ENCODE data around the gene PHC3.
A peak's percentile ranks its signal among the peaks of the same experiment; 100 is the strongest.

PHC3 gene

DNA sequence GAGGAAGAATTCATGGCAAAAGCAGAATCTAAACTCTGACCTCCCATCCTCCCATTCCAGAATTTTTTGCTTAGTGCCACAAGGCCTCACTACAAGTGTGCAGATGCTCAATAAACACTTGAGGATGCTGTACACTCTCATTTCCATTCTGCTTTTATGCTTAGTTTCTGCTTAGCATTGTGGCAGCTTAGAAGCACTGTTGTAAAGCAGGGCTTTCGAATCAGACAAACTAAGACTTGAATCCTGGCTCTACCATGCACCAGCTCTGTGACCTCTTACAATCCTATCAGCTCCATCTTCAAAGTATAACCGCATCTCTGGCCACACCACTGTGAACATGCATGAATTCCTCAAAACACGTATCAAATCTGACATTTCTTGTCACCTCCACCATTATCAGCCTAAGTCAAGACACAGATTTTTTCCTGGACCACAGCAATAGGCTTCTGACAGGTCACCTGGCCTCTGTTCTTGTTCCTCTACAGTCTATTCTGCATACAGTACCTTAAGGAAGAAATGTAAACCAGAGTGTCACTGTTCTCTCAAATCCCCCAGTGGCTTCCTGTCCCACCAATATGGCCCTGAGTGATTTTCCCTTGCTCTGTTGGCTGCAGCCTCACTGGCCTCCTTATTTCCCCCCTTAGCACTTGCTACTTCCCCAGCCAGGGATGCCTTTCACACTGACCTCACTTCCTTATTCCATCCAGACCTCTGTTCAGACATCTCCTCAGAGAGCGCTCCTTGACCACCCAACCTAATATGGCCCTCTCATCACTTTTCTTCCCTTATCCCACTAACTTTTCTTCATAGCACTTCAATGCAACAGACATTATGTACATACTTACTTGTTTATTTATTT lies 8.1 kb upstream of the PHC3 start:
- FAIRE-seq (no peak), DNase-seq (ENCODE audit: insufficient read length, low spot score) (no peak)

DNA sequence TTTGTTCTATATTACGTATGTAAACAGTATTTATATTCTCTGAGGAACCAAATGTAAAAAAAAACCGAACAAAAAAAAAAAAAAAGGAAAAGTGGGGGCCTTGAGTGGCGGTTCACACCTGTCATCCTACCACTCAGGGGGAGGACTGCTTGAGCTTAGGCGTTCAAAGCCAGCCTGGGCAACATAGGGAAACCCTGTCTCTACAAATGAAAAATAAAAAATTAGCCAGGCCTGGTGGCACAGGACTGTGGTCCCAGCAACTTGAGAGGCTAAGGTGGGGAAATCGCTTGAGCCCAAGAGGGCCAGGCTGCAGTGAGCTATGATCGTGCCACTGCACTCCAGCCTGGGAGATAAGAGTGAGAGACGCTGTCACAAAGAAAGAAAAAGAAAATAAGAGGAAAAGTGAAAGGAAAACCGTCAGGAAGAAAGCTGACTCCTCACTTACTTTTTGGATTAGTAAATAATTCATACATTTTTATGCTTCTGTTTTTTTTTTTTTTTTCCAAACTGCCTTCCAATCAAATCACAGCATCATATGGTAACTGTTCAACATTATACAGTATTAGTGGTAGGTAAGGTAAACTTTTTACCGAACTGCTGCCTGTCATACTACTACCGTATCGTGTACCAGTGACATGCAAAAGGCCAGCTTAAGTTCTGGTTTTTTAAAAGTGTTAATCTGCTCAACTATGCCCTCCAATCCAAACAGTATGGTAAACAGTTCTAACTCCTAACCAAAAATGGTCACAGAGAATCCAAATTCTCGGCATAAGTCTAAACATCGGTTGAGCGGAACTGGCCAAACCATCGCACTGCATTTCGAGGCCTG lies 1.2 kb downstream of the PHC3 start:
- FAIRE-seq (no peak), DNase-seq (ENCODE audit: insufficient read length, low spot score) (no peak)

DNA sequence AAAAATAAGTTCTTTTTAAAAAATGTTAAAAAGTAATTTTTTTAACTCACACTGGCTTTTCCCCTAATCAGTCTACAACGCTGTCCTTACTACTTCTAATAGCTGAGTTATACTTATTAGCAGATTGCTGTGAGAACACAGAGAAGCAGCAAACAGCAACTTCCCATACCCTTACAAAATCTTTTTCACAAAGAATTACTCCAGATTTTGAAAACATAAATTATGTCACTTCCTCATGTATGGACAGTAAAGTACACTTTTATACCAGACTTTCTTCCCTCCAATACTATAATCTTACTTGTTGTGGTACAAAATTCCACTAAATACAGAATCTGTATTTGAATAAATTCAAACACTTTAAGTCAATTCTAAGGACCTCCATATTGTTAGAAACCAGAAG lies 2.1 kb downstream of the PHC3 start:
- DNase-seq (ENCODE audit: insufficient read length, low spot score) = no peak
- FAIRE-seq = no peak

DNA sequence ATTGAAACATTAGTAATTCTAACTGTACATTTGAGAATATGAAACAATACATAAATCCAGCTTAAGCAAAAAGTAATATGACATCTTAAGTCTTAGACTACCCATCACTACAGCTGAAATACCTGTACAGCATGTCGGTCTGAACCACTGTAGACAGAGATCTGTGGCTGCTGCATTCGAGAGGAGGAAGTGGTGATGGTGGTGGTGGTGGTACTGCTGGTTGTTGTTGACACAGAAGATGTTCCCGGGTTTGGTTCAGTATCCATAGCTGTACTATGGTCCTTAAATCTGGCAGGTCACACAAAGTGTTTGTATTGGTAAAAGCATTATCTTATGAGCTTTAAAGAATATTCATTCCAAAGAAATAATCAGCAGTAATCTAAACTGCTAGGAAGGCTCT lies 2.9 kb downstream of the PHC3 start:
- FAIRE-seq (no peak), DNase-seq (ENCODE audit: insufficient read length, low spot score) (no peak)

DNA sequence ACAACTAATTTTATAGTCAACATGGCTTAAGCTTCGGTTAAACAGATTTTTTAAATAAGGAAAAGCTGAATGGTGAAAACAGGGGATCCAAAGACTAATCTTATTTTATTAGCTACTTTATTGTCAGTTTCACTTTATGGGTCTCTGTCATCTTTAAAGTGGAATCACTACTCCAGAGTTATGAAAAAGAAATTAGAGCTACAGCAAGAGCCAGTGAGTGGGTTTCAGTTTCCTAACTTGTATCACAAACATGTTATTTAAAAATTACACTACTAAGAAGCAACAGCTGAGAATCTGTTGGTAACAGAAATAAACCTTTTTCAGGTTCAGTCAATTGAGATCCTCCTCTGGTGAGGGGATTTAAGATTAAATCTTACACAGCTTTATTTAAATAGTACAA lies 10.0 kb downstream of the PHC3 start:
- DNase-seq (ENCODE audit: insufficient read length, low spot score) = no peak

DNA sequence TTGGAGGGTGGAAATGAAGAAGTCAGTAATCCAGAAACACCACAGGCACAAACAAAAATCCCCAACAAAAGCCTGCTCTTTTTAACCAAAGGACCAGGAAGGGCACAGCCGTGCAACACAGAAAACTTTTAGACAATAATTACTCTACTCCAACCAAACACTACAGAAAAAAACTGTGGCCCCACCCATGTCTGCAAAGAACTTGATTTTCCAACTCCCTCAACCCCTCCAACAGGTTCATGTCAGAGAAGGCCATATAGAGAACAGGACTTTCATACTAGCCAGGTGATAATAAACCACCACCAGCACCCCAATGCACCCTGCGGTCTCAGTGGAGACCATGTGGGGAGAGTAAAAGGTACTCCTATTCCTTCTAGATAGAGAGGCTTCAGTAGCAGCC lies 16.8 kb downstream of the PHC3 start:
- FAIRE-seq = no peak
- no peak for DNase-seq (ENCODE audit: insufficient read length, low spot score)

More for the DNA sequence above, 10.0 kb downstream of the PHC3 start:
- FAIRE-seq = no peak

DNA sequence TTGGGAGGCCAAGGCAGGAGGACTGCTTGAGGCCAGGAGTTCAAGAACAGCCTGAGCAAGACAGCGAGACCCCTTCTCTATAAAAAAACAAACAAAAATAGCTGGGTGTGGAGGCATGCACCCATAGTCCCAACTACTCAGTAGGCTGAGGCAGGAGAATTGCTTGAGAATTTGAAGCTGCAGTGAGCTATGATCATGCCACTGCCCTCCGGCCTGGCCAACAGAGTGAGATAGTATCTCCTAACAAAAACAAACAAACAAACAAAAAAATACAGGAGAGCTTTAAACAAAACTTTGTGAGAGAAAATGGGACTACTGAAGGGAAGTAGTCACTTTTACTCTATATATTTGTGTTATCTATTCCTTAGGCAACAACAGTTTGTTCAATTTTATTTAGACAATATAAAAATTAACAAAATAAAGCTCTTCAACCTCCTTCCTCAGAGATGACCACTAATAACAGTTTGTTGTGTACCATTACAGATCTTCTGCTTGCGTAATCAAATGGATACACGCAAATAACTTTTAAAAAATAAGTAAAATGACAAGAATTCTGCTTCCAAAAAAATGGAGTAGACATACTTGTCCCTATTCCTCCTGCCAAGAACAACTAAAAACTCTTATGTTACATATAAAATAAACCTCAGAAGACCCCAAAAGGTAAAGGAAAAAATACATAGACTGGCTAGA lies 17.4 kb downstream of the PHC3 start:
- FAIRE-seq (no peak), DNase-seq (ENCODE audit: insufficient read length, low spot score) (no peak)

DNA sequence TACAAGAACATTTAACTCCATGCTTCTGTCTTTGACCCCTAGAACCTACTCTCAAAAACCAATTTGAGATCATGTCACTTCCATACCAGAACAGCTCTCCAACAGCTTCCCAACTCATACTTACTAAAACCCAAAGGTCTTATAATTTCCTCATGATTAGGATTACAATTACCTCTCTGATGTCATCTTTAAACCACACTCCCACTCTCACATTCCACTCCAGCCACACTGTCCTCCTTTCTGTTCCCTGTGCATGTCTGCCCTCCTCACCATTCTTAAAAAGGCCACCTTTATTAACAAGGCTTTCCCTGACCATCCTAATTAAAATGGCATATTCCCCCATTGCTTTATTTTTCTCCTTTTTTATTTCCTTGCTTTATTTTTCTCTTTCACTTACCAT lies 18.9 kb downstream of the PHC3 start:
- FAIRE-seq (no peak), DNase-seq (ENCODE audit: insufficient read length, low spot score) (no peak)

DNA sequence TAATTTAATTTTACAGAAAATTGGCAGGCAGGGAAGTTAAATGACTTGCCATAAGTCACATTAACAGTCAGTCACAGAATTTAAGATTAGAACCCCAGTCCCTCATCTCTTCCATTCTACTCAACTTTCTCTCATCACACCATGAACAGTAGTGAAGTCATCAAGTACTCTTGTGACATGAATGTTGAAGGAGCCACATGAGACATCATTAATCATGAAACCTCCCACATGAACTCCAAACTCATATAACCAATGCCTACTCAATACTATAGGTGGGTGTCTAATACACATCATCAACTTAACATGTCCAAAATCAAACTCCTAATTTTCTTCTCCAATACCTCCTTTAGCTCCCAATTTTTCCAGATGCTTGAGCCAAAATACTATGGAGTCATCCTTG lies 19.5 kb downstream of the PHC3 start:
- DNase-seq (ENCODE audit: insufficient read length, low spot score) (no peak), FAIRE-seq (no peak)

DNA sequence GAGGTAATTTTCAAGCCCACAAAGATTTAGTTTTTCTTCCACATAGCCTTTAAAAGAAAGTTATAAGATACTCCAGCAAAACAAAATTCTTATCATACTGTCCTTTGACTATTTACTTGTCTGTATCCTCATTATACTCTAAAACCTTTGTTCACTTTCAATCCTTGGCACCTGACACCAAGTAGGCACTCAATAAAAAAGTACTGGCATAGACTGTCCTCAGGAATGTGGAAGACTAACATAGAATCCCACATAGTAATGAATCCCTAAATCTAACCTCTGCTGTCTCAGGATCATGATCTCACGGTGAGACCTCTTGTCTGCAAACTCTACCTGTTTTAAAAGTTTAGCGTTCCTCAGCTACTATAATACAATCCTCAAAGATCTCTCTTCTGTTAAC lies 21.6 kb downstream of the PHC3 start:
- DNase-seq (ENCODE audit: insufficient read length, low spot score) (no peak), FAIRE-seq (no peak)

DNA sequence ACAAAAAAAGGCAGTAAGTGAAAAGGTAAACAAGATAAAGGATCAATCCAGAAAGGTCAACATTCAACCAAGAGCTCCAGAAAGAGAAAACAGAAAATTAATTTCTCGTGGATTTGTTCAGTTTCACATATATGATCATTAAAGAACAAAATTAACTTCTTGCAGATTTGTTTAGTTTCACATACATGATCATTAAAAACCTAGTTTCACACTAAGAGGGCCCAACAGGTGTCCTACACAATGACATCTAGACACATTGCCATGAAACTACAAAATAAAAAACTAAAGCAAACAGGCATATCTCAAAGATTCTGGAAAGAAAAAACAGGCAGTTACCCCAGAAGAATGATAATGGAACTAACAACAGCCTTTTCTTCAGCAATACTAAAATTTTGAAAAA lies 22.1 kb downstream of the PHC3 start:
- DNase-seq (ENCODE audit: insufficient read length, low spot score) (no peak), FAIRE-seq (no peak)

DNA sequence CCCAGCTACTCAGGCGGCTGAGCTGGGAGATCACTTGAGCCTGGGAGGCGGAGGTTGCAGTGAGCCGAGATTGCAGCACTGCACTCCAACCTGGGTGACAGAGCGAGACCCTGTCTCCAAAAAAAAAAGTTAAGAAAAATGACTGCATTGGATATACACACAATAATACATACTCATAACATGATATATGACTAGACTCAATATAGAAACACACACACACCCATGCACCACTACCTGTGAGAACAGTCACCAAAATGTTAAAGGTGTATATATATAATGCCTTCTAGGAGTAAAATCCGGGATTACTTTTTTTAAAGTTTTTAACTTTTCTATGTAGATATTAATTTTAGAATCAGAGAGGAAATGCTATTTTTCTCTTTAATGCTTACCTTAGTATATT lies 25.9 kb downstream of the PHC3 start:
- DNase-seq (ENCODE audit: insufficient read length, low spot score) (no peak), FAIRE-seq (no peak)

DNA sequence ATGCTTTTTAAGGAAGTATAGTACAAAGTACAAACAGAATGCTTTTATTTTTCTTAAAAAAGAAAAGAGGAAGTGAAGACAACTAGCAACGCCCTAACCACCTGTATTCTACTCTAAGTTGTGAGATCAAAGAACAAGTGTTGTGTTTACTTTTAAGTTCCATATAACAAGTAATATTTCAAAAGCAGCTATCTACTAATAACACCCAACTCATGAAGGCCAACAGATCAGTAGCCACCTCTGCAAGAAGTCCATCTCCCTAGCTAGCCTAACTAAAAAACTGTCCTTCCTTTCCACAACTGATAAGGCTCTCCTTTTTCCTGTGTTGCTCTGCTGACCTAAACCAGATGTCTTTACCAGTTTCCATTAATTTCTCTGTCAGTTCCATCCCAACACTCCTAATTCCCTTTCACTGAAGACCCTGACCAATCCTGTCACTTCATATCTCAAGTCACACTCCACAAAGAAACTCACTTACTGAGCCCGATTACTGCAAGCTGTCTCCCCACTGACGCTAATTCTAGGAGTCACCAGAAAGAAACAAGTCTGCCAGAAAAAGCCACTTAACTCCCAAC lies 26.9 kb downstream of the PHC3 start:
- DNase-seq (ENCODE audit: insufficient read length, low spot score) = no peak
- FAIRE-seq = no peak

DNA sequence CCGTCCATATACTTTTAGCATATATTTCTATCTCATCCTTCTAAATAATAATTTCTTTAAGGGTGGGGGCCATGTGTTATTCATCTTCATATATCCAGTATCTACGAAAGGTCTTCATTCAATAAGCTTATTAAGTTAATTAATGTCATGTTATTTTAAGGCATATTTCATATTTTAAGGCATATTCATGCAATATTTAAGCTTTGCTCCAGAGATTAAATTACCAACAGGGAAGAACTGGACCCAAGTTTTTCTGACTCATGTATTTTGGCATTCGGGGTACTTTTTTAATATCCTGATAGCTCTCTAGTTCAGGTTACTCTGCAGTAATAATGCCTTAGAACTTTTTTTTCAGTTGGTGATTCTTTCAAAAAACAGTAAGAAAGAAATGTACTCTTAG lies 27.4 kb downstream of the PHC3 start:
- DNase-seq (ENCODE audit: insufficient read length, low spot score) (no peak), FAIRE-seq (no peak)

DNA sequence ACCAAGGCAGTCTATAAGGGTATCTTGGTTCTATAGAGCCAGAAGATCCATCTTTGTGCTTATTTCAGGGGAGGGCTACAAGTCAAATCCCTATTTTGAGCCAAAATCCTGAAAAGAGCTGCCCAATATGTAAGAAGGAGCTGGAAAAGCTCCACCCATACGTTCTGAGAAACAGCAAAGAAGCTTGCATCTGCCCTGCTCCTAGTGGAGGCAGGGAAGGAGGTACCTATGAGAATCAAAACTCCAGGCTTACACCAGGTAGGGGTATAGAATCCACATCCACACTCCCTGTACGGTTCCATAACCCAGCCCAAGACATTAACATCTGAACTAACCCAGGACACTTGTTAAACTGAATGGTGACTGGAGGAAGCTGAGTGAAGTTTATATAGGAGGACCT lies 30.0 kb downstream of the PHC3 start:
- DNase-seq (ENCODE audit: insufficient read length, low spot score) (no peak), FAIRE-seq (no peak)

DNA sequence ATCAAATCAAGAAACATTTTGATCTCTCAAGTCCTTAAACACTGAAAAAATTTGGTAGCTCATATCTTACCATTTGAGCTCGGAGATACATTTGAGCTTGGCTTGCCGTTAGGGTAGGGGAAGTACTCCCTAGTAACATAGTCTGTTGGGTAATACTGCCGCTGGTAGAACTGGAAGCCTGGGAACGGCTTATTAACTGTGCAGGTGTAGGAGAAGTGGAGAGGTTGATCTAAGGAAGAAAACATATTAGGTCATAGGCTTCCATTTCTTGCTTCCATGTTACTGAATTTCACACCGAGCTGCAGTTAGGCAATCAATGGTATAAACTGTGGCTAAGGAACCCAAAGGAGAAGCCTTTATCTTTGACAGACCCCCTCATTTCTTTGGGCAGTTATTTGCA lies 32.5 kb downstream of the PHC3 start:
- FAIRE-seq (no peak), DNase-seq (ENCODE audit: insufficient read length, low spot score) (no peak)

DNA sequence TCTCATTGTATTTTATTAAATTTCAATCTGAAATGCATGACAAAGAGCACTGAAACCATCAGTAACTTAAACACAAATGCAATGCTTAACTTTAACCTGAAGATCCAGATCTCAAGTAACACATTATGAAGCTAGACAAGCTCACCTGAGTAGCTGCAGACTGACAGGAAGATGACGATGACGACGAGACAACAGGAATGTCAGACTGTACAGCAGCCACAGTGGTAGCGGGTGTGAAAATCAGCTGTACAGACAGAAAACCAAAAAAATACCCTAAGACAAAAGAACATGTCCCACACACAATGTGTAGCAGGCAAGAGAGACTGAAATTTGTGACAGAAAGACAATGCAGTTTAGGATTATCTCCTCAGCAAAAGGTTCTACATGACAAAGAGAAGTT lies 36.3 kb downstream of the PHC3 start:
- no peak for DNase-seq (ENCODE audit: insufficient read length, low spot score)

DNA sequence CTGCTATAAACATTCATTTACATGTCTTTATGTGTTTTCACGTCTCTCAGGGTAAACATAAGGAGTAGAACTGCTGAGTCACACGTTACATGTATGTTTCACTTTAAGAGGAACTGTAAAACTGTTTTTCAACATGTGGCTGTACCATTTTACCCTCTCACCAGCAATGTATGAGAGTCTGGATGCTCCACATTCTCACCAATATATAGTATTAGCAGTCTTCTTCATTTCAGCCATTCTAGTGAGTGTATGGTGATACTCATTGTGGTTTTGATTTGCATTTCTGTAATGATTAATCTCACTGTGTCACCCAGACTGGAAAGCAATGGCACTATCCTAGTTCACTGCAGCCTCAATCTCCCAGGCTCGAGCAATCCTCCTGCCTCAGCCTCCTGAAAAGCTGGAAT lies 37.1 kb downstream of the PHC3 start:
- FAIRE-seq (no peak), DNase-seq (ENCODE audit: insufficient read length, low spot score) (no peak)

More for the DNA sequence above, 36.3 kb downstream of the PHC3 start:
- peak; percentile 91 for FAIRE-seq

DNA sequence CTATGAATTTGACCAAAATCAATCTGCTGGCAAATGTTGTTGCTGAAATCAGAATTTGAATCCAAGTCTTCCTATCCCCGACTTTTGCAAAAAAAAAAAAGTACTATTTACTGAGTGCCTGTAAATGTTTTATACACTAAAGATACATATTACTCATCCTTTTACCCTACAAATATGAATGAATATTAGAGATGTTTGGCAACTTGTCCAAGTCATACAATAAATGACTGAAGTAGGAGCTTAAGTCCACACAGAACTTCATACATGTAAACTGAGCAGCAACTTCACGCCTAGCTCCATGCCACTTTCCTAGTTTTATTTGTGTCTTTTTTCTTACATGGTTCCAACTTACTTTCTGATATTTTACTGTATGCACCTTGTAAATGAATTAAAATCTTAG lies 39.2 kb downstream of the PHC3 start:
- FAIRE-seq = no peak

DNA sequence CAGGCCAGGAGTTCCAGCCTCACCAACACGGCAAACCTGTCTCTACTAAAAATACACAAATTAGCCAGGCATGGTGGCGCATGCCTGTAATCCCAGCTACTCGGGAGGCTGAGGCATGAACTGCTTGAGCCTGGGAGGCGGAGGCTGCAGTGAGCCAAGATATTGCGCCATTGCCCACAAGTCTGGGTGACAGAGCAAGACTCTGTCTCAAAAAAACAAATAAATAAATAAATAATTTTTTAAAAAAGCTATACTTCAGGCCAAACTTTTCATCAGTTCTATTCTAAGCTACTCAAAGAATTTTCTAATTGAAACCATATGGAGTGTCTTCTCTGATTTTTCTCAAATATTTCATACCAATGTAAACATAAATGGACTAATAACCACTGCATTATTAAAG lies 43.5 kb downstream of the PHC3 start:
- no peak for FAIRE-seq

More for the DNA sequence above, 39.2 kb downstream of the PHC3 start:
- DNase-seq (ENCODE audit: insufficient read length, low spot score) = no peak

DNA sequence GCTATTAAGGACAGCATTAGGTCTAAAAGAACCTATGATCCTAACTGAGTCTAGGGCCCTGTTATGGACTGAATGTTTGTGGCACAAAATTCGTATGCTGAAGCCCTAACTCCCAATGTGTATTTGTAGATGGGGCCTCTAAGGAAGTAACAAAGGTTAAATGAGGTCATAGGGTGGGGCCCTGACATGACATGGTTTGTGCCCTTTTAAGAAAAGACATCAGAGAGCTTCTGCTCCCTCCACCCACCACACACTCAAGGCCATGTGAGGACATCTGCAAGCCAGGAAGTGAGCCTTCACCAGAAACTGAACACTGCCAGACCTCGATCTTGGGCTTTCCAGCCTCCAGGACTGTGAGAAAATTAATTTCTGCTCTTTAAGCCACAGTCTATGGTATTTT lies 49.2 kb downstream of the PHC3 start:
- no peak for FAIRE-seq
- no peak for DNase-seq (ENCODE audit: insufficient read length, low spot score)

More for the DNA sequence above, 43.5 kb downstream of the PHC3 start:
- no peak for DNase-seq (ENCODE audit: insufficient read length, low spot score)

All from HTR-8/SVneo (cell line).